ENCODE results near the gene TRMT11. TPM values are rescaled to one million over a fixed set of nuclear protein-coding genes. Genes with fewer than 3 reads are reported as not detected.
A peak's percentile ranks its signal among the peaks of the same experiment; 100 is the strongest.

The TRMT11 gene
- total and polyA plus RNA-seq, 2 of the 13 experiments (the other 11 are each of a cell fraction or from before 2014, with no cell fraction given) = 42.2 to 81.9 TPM

GRCh38 chr6:125945378-125946141, 40.8 kb upstream of the TRMT11 start (continued):
- TF ChIP-seq USF2 (IDR thresholded peaks at IDR 0.05; ENCODE audit: low read depth, low read length) (no peak), USF2 (CRISPR knock-in tag; IDR thresholded peaks at IDR 0.05; ENCODE audit: borderline replicate concordance) (no peak), ZNF281 (CRISPR knock-in tag; IDR thresholded peaks at IDR 0.05; ENCODE audit: borderline replicate concordance) (no peak), ARNTL (CRISPR knock-in tag; IDR thresholded peaks at IDR 0.05) (0 out of 2 replicates have a peak, but pooled peaks have one; percentile 33), TAF15 (IDR thresholded peaks at IDR 0.05; ENCODE audit: low read depth, low read length, poor library complexity, severe bottlenecking) (no peak), ZNF740 (CRISPR knock-in tag; IDR thresholded peaks at IDR 0.05) (no peak), SRY (CRISPR knock-in tag; IDR thresholded peaks at IDR 0.05) (no peak), TRIM24 (CRISPR knock-in tag; IDR thresholded peaks at IDR 0.05) (no peak), KAT8 (CRISPR knock-in tag; IDR thresholded peaks at IDR 0.05) (no peak), ZNF136 (CRISPR knock-in tag; IDR thresholded peaks at IDR 0.05; ENCODE audit: low read depth) (no peak), PRPF4 (IDR thresholded peaks at IDR 0.05; ENCODE audit: low read depth, low read length, poor library complexity, severe bottlenecking) (no peak), ZNF430 (CRISPR knock-in tag; IDR thresholded peaks at IDR 0.05) (no peak), AKAP8 (CRISPR knock-in tag; IDR thresholded peaks at IDR 0.05) (no peak), RFXAP (CRISPR knock-in tag; IDR thresholded peaks at IDR 0.05; ENCODE audit: borderline replicate concordance) (no peak), ZNF264 (CRISPR knock-in tag; IDR thresholded peaks at IDR 0.05) (no peak), ZNF280D (CRISPR knock-in tag; IDR thresholded peaks at IDR 0.05) (0 out of 2 replicates have a peak, but pooled peaks have one; percentile 45), ZNF562 (CRISPR knock-in tag; IDR thresholded peaks at IDR 0.05; ENCODE audit: borderline replicate concordance) (no peak), MYPOP (CRISPR knock-in tag; IDR thresholded peaks at IDR 0.05) (no peak)

Measured in HepG2 (cell line).